ENCODE results near the gene RNF44. TPM values are rescaled to one million over a fixed set of nuclear protein-coding genes. Genes with fewer than 3 reads are reported as not detected.
"Not testable (repeated sequence)": the region's sequence is repeated elsewhere in the genome, so short reads cannot be mapped to it uniquely, and the experiment has no call there.

Gene RNF44
- total RNA-seq, 1 donor from 2014 or later: 23.5 TPM

GRCh38 chr5:176521286-176521685, 15.9 kb downstream of the RNF44 start:
- DNase-seq (ENCODE audit: low spot score): peak; percentile 59

- DNase-seq (ENCODE audit: low spot score): peak; percentile 68
These were observed 17.1 kb downstream of the RNF44 start for GRCh38 chr5:176519810-176520720.

DNA sequence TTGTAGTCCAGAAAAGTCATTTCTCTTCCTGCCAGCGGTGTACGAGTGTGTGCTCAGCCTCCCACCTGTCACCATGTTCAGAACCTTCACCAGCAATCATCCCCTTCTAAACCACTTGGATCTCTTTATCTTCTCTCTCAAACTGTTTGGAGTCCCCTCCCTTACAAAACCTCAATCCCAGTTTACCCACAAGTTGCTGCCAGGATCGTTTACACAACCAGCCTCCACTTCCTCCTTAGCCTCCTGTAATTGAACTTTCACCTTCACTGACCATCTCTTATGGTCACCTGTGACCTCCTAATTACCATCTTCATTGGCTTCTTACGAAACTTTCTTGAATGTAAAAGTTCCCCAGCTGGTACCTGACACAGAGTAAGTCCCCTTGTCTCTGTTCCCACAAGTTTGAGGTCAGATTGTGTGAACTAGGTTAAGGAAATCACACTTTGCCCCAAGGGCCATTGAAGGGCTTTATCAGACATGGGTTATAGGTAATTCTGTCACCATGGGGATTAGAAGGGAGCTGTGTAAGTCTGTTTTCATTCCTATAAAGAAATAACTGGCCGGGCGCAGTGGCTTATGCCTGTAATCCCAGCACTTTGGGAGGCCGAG, 20.0 kb downstream of the RNF44 start:
- DNase-seq (ENCODE audit: low spot score): no peak

- DNase-seq (ENCODE audit: low spot score): peak; percentile 41
These were observed 21.8 kb downstream of the RNF44 start for GRCh38 chr5:176515396-176515795.

- DNase-seq (ENCODE audit: low spot score): no peak
These were observed 22.8 kb downstream of the RNF44 start for GRCh38 chr5:176514244-176514950.

GRCh38 chr5:176513788-176514187, 23.4 kb downstream of the RNF44 start:
- peak; percentile 53 for DNase-seq (ENCODE audit: low spot score)

GRCh38 chr5:176508603-176509002, 28.6 kb downstream of the RNF44 start:
- DNase-seq (ENCODE audit: low spot score): no peak

GRCh38 chr5:176507911-176508310, 29.3 kb downstream of the RNF44 start:
- peak; percentile 69 for DNase-seq (ENCODE audit: low spot score)

DNA sequence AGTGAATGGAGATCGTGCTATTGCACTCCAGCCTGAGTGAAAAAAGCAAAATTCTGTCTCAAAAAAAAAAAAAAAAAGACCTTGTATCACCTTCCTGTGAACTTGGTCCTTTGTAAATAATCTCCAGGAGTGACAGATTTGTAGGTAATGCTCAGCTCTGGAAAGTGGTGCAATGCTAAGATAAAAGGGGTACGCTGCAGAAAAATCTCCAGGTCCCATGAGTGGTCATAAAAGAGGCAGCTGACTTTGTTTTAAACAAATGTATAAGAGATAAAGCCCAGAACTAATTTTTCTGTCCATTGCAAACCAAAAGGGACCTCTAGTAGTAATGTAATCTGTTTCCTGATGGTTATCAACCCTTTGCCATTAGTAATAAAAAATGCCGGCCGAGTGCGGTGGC, 33.7 kb downstream of the RNF44 start:
- DNase-seq (ENCODE audit: low spot score): no peak

GRCh38 chr5:176501333-176501732, 35.9 kb downstream of the RNF44 start:
- no peak for DNase-seq (ENCODE audit: low spot score)

- DNase-seq (ENCODE audit: low spot score): no peak
These were observed 36.7 kb downstream of the RNF44 start for GRCh38 chr5:176500511-176500910.

DNA sequence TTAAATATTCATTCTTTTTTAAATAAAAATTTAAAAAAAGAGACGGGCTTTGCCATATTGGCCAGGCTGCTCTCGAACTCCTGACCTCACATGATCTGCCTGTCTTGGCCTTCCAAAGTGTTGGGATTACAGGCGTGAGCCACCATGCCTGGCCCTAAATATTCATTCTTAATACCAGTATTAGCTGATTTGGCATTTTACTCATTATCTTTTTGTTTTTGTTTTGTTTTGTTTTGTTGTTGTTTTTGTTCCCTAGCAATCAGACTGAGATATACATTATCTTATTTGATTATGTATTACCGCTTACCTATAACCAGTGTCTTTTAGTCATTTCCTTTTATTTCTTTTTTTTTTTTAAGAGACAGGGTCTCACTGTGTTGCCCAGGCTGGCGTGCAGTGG, 37.9 kb downstream of the RNF44 start:
- DNase-seq (ENCODE audit: low spot score): no peak

DNA sequence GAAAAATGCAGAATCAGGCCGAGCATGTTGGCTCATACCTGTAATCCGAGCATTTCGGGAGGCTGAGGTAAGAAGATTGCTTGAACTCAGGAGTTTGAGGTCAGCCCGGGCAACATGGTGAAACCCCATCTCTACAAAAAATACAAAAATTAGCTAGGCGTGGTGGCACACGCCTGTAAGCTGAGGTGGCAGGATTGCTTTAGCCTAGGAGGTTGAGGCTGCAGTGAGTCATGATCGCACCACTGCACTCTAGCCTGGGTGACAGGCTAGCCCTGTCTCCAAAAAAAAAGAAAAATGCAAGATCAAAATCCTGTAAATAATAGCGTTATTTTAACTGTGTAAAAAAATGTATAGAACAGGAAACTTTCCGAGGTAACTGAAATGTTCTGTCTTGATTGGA, 39.4 kb downstream of the RNF44 start:
- no peak for DNase-seq (ENCODE audit: low spot score)

DNA sequence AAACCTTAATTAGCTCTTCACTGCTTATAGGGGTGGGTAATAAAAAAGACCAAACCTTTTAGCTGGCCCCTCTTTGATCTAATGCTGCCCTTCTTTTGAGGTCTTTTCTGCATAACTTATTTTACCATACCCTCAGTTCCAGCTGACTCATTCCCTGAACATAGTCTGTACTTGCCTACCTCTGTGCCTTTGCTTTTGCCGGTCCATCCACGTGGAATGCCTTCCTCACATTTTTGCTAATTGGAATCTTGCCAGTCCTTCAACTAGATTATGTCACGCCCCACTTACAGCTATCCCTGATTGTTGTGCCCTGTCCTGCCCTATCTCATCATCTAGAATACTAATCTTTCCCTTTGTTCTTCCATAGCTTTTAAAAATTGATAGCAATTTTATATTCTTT, 44.8 kb downstream of the RNF44 start:
- DNase-seq (ENCODE audit: low spot score): no peak

GRCh38 chr5:176491901-176492300, 45.3 kb downstream of the RNF44 start:
- DNase-seq (ENCODE audit: low spot score): no peak

- DNase-seq (ENCODE audit: low spot score): no peak
These were observed 46.1 kb downstream of the RNF44 start for GRCh38 chr5:176491101-176491502.

GRCh38 chr5:176490301-176490700, 46.9 kb downstream of the RNF44 start:
- no peak for DNase-seq (ENCODE audit: low spot score)

DNA sequence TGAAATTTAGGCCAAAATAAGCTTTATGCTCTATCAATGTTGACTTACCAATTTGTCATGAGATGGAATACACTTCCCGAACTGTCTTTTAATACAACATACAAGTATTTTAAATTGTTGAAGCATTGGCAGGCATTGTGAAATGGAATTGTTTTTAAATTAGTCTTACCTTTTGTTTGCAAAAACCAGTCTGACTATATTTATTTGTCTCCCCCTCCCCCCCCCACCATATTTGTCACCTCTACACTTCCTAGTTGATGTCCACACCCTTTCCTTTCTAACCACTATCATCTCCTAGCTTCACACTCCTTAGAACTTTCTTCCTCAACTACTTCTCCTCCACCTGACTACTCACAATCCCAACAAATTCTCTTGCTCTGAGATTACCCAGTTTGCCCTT, 48.1 kb downstream of the RNF44 start:
- DNase-seq (ENCODE audit: low spot score): no peak

GRCh38 chr5:176487160-176487559, 50.0 kb downstream of the RNF44 start:
- DNase-seq (ENCODE audit: low spot score): not testable (repeated sequence)

GRCh38 chr5:176486189-176486757, 50.9 kb downstream of the RNF44 start:
- no peak for DNase-seq (ENCODE audit: low spot score)

DNA sequence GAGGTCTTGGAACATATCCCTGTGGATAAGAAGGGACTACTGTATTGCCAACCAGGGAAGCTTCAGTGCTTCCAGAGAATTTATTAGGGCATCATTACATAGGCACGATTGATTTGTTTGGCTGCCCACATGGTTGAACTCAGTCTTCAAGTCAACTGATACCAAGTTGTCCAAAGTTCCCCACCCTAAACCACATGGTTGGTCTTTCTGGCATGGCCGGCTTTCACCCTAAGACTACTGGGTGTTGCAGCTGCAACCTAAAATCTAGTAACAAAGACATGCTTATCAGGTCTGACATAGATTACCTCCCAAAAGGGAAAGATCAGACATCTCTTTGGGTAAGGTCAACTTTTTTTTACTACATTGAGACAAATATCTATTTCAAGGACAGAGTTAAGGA, 52.0 kb downstream of the RNF44 start:
- no peak for DNase-seq (ENCODE audit: low spot score)

DNA sequence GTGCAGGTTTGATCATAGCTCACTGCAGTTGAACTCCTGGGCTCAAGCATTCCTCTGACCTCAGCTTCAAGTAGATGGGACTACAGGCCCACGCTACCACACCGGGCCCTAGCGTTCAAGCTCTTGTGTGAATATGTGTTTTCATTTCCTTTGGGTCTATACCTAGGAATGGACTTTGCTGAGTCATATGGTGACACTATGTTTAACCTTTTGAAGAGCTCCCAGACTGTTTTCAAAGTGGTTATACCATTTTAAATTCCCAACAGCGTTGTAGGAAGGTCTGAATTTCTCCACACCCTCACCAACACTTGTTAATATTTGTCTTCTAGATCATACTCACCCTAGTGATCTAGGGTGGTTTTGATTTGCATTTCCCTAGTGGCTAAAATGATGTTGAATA, 55.5 kb downstream of the RNF44 start:
- no peak for DNase-seq (ENCODE audit: low spot score)

All from mesenteric fat pad (tissue), 1 donor.